Measurements from ENCODE around the gene COPS9. TPM values are rescaled to one million over a fixed set of nuclear protein-coding genes. Genes with fewer than 3 reads are reported as not detected.

The COPS9 gene
- total RNA-seq, 4 donors from 2014 or later, result 120 to 172 (median 142) TPM

GRCh38 chr2:240149943-240150784 is 14.1 kb upstream of the COPS9 start:
- no peak for TF ChIP-seq CTCF (IDR thresholded peaks at IDR 0.05)
- TF ChIP-seq POLR2A (IDR thresholded peaks at IDR 0.05), result no peak
- intact Hi-C loops (cut with DNase I; ENCODE audit: low total_unique reads), result loop anchor here (10.0 kb wide), 1 partner anchor 1115 kb away; no protein-coding TSS in a partner anchor
- DNase-seq (ENCODE audit: low spot score in 2 of 2), result no peak
- WGBS, 2 donors, result 25 to 26% methylated on average over 7 to 12 of the region's 12 CpGs
- H3K4me3 ChIP-seq (ENCODE audit: low read depth, poor library complexity, severe bottlenecking), result no peak overlapping the region

GRCh38 chr2:240147911-240148587 is 11.9 kb upstream of the COPS9 start:
- intact Hi-C loops (cut with DNase I; ENCODE audit: low total_unique reads), result loop anchor here (10.0 kb wide), 1 partner anchor 1113 kb away; no protein-coding TSS in a partner anchor
- TF ChIP-seq CTCF (IDR thresholded peaks at IDR 0.05), result no peak
- no peak for TF ChIP-seq POLR2A (IDR thresholded peaks at IDR 0.05)
- DNase-seq (ENCODE audit: low spot score in 2 of 2), result no peak
- no peak overlapping the region for H3K4me3 ChIP-seq (ENCODE audit: low read depth, poor library complexity, severe bottlenecking)
- WGBS, 2 donors, result 69 to 84% methylated on average over 16 to 19 of the region's 20 CpGs

- WGBS, 2 donors, result 80 to 85% methylated on average over 5 of the region's 5 CpGs
- no peak for TF ChIP-seq POLR2A (IDR thresholded peaks at IDR 0.05)
- TF ChIP-seq CTCF (IDR thresholded peaks at IDR 0.05), result no peak
- intact Hi-C loops (cut with DNase I; ENCODE audit: low total_unique reads), result loop anchor here (10.0 kb wide), 1 partner anchor 1113 kb away; no protein-coding TSS in a partner anchor
- no peak overlapping the region for H3K4me3 ChIP-seq (ENCODE audit: low read depth, poor library complexity, severe bottlenecking)
- no peak for DNase-seq (ENCODE audit: low spot score in 2 of 2)
These were observed 11.3 kb upstream of the COPS9 start for GRCh38 chr2:240147382-240147781.

GRCh38 chr2:240146627-240147278 is 10.6 kb upstream of the COPS9 start:
- 56 to 60% methylated on average over 11 to 12 of the region's 12 CpGs for WGBS, 2 donors
- TF ChIP-seq CTCF (IDR thresholded peaks at IDR 0.05) (peak in 1 of 3 donors; percentile 40), POLR2A (IDR thresholded peaks at IDR 0.05) (no peak)
- no peak overlapping the region for H3K4me3 ChIP-seq (ENCODE audit: low read depth, poor library complexity, severe bottlenecking)
- intact Hi-C loops (cut with DNase I; ENCODE audit: low total_unique reads), result loop anchor here (10.0 kb wide), 1 partner anchor 1112 kb away; no protein-coding TSS in a partner anchor
- no peak for DNase-seq (ENCODE audit: low spot score in 2 of 2)

GRCh38 chr2:240146141-240146561 is 10.0 kb upstream of the COPS9 start:
- intact Hi-C loops (cut with DNase I; ENCODE audit: low total_unique reads), result loop anchor here (10.0 kb wide), 1 partner anchor 1111 kb away; no protein-coding TSS in a partner anchor
- TF ChIP-seq CTCF (IDR thresholded peaks at IDR 0.05), result no peak
- no peak for TF ChIP-seq POLR2A (IDR thresholded peaks at IDR 0.05)
- 35 to 43% methylated on average over 8 to 9 of the region's 10 CpGs for WGBS, 2 donors
- no peak overlapping the region for H3K4me3 ChIP-seq (ENCODE audit: low read depth, poor library complexity, severe bottlenecking)
- DNase-seq (ENCODE audit: low spot score in 2 of 2), result no peak
